GM12878 (cell line): ENCODE measurements around the gene STX1B. TPM values are rescaled to one million over a fixed set of nuclear protein-coding genes. Genes with fewer than 3 reads are reported as not detected.

Source experiments
- ATF7 ChIP-seq: fragments of 450-650 bp; IDR thresholded peaks from 2 replicates; pipeline ENCODE4 v1.6.1; 2016; ENCODE audit warnings: low read depth, mild to moderate bottlenecking
- CEBPB ChIP-seq, 2 experiments: fragments of 150-350 bp in 1 of 2; IDR thresholded peaks; 2 replicates each; pipeline ENCODE4 v1.6.1; 2012 to 2014; ENCODE audit warnings: low read depth in 2 of 2, low read length in 2 of 2, borderline replicate concordance in 1 of 2, inconsistent platforms in 1 of 2
- IRF4 ChIP-seq: IDR thresholded peaks from 2 replicates; pipeline ENCODE4 v1.6.1; 2011; ENCODE audit warnings: low read depth, low read length
- IRF5 ChIP-seq: fragments of 450-650 bp; IDR thresholded peaks from 2 replicates; pipeline ENCODE4 v1.6.1; 2017; ENCODE audit warnings: borderline replicate concordance
- KDM1A ChIP-seq: fragments of 200-600 bp; sonication (generic); IDR thresholded peaks from 2 replicates; pipeline ENCODE4 v1.6.1; 2016; ENCODE audit warnings: borderline replicate concordance
- POLR2AphosphoS2 ChIP-seq: IDR thresholded peaks from 2 replicates; pipeline ENCODE4 v1.6.1; 2011; ENCODE audit warnings: low read depth, mild to moderate bottlenecking, low read length, improper control_type of control experiment, moderate library complexity
- SMAD5 ChIP-seq: IDR thresholded peaks from 2 replicates; pipeline ENCODE4 v1.6.1; 2016; ENCODE audit warnings: antibody characterized with exemption, low read depth
- SREBF2 ChIP-seq: IDR thresholded peaks from 2 replicates; pipeline ENCODE4 v1.6.1; 2012; ENCODE audit warnings: mild to moderate bottlenecking, low read length
- SRF ChIP-seq, 2 experiments: IDR thresholded peaks; 2 replicates each; pipeline ENCODE4 v1.6.1; 2011; ENCODE audit warnings: low read depth in 2 of 2, low read length in 2 of 2, mild to moderate bottlenecking in 1 of 2, moderate library complexity in 1 of 2
- TAF1 ChIP-seq: IDR thresholded peaks from 2 replicates; pipeline ENCODE4 v1.6.1; 2011; ENCODE audit warnings: mild to moderate bottlenecking, low read depth, low read length, borderline replicate concordance
- YY1 ChIP-seq: IDR thresholded peaks from 2 replicates; pipeline ENCODE4 v1.6.1; 2011; ENCODE audit warnings: low read depth, mild to moderate bottlenecking, low read length
- ZNF687 ChIP-seq: fragments of 450-650 bp; IDR thresholded peaks from 2 replicates; pipeline ENCODE4 v1.6.1; 2017; ENCODE audit warnings: mild to moderate bottlenecking, moderate library complexity
- polyA plus RNA-seq, 11 experiments: library from polyadenylated mRNA; depleted of rRNA in 4 of 11; unstranded in 6 of 11; stranded (reverse) in 5 of 11; fragments of >200 nt; fragmentation: Nextera tagmentation in 4 of 11; fragmentation: Illumina TruSeq in 1 of 11; extraction: Ambion mirVana in 4 of 11; extraction: Trizol in 1 of 11; gene quantifications; 1 replicate in 1 of 11; 2 replicates in 10 of 11; pipeline versions ENCODE4 v1.2.1 to v1.2.3, GENCODE V29; 2011 to 2016; ENCODE audit warnings: inconsistent platforms in 2 of 11, missing spikeins in 2 of 11, low read depth in 1 of 11
- total RNA-seq, 4 experiments: library from RNA; depleted of rRNA in 3 of 4; stranded (reverse); fragments of >200 nt in 3 of 4; fragmentation: Illumina TruSeq in 1 of 4; extraction: Trizol in 1 of 4; gene quantifications; 2 replicates each; pipeline versions ENCODE4 v1.2.1 to v1.2.3, GENCODE V29; 2013 to 2021
- TF ChIP-seq, protein P1 (sequence below): fragments of 450-650 bp; IDR thresholded peaks from 2 replicates; pipeline ENCODE4 v1.6.1; 2017; ENCODE audit warnings: mild to moderate bottlenecking
- TF ChIP-seq, protein P2 (sequence below): fragments of 450-650 bp; IDR thresholded peaks from 2 replicates; pipeline ENCODE4 v1.6.1; 2018; ENCODE audit warnings: borderline replicate concordance, mild to moderate bottlenecking; ENCODE audit not compliant: partially characterized antibody

STX1B gene
- total and polyA plus RNA-seq, 10 of the 15 experiments (the other 5 are each of a cell fraction or from before 2014, with no cell fraction given) = 0.22 to 2.5 (median 1.1) TPM

DNA sequence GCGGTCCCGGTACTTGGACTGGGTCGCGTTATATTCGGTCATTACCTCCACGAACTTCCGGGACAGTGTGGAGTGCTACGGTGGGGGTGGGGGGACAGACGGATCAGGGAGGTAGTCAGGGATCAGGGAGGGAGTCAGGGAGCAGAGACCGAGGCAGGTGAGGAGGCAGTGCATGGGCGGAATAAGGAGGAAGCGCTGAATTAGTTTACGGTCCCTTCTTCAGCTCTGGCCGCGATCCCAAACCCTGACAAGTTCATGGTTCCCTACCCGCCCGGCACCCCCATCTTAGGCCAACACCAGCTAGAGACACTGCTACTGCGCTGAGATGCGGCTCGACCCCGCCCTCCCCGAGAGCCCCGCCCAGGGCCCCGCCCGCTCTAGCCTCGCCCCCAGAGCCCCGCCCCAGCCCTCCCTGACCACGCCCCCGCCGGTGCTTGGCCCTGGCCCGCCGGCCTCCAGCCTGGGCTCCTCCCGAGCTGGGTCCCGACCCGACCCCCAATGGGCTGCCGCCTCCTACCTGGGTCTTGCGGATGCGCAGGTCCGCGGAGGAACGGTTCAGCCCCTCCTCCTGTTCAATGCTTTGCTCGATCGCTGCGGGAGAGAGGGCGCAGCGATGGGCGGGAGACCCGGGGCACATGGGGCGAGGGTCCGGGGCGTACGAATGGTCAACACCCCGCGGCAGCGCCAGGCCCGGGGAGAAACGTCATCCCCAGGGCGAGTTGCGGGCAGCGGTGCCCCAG lies 13.3 kb downstream of the STX1B start (continued):
- TF ChIP-seq, protein P1, sequence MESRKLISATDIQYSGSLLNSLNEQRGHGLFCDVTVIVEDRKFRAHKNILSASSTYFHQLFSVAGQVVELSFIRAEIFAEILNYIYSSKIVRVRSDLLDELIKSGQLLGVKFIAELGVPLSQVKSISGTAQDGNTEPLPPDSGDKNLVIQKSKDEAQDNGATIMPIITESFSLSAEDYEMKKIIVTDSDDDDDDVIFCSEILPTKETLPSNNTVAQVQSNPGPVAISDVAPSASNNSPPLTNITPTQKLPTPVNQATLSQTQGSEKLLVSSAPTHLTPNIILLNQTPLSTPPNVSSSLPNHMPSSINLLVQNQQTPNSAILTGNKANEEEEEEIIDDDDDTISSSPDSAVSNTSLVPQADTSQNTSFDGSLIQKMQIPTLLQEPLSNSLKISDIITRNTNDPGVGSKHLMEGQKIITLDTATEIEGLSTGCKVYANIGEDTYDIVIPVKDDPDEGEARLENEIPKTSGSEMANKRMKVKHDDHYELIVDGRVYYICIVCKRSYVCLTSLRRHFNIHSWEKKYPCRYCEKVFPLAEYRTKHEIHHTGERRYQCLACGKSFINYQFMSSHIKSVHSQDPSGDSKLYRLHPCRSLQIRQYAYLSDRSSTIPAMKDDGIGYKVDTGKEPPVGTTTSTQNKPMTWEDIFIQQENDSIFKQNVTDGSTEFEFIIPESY = no peak
- TF ChIP-seq TAF1 = peak; percentile 63; the same call in 1 of the 2 replicates
- TF ChIP-seq SRF (IDR thresholded peaks at IDR 0.05; ENCODE audit: low read depth in 2 of 2, low read length in 2 of 2) = 0 out of 4 replicates have a peak, but pooled peaks of 1 of the 2 experiments have one; percentile 21
- no peak for TF ChIP-seq IRF5
- TF ChIP-seq YY1 = peak; percentile 75
- TF ChIP-seq, protein P2, sequence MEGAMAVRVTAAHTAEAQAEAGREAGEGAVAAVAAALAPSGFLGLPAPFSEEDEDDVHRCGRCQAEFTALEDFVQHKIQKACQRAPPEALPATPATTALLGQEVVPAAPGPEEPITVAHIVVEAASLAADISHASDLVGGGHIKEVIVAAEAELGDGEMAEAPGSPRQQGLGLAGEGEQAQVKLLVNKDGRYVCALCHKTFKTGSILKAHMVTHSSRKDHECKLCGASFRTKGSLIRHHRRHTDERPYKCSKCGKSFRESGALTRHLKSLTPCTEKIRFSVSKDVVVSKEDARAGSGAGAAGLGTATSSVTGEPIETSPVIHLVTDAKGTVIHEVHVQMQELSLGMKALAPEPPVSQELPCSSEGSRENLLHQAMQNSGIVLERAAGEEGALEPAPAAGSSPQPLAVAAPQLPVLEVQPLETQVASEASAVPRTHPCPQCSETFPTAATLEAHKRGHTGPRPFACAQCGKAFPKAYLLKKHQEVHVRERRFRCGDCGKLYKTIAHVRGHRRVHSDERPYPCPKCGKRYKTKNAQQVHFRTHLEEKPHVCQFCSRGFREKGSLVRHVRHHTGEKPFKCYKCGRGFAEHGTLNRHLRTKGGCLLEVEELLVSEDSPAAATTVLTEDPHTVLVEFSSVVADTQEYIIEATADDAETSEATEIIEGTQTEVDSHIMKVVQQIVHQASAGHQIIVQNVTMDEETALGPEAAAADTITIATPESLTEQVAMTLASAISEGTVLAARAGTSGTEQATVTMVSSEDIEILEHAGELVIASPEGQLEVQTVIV = peak; percentile 42
- TF ChIP-seq POLR2AphosphoS2 = peak; percentile 36; the same call in 1 of the 2 replicates
- peak; percentile 50; the same call in 1 of the 2 replicates for TF ChIP-seq IRF4
- TF ChIP-seq KDM1A = no peak
- TF ChIP-seq ATF7 = peak; percentile 59
- no peak for TF ChIP-seq SREBF2
- TF ChIP-seq ZNF687 = peak; percentile 31; the same call in 1 of the 2 replicates
- TF ChIP-seq SMAD5 = 0 out of 2 replicates have a peak, but pooled peaks have one; percentile 64
- TF ChIP-seq CEBPB (IDR thresholded peaks at IDR 0.05; ENCODE audit: borderline replicate concordance in 1 of 2, low read depth in 2 of 2, low read length in 2 of 2) = no peak
